Activated CD4-positive, CD25-positive, alpha-beta regulatory T cell treated with anti-CD3 and anti-CD28 coated beads, Interleukin-2, amount 50 U/mL, for 16 hours (primary cell): ENCODE data around the gene TSPO2.

Experiments used
- DNase-seq: peaks from one replicate; pipeline ENCODE4 v3.0.0-alpha.2; 2020; ENCODE audit warnings: low read depth, low spot score

Gene TSPO2

DNA sequence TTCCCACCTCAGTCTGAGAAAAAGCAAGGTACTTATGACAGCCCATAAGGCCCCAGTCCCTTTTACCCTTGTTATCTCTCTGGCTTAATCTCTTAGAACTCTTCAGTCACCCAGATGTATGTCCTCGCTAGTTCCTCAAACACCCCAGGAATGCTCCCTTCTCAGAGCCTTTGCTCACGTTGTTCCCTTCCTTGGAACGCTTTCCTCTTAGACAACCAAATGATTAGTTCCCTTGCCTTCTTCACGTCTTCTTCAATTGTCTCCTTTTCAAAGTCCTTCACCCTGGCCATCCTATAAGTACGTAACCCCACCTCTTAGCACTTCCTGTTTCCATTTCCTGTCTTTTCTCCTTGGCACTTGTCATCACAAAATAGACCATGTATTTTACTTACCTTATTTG lies 9.6 kb downstream of the TSPO2 start:
- no peak for DNase-seq

DNA sequence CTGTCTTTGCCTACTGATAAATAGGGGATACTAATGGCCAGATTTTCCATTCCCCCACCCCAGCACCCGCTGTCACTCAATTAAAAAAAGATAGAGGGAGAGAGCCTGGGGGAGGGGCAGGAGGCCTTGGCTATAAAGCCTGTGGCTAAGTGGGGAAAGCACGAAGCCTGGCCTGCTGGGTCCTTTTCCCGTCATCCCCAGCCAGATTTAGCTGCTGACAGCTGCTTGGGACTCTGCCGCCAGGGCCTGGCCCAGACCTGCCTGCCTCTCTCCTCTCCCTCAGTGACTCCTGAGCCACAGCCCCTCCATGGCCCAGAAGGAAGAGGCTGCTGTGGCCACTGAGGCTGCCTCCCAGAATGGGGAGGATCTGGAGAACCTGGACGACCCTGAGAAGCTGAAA lies 10.8 kb downstream of the TSPO2 start, which contains the start of gene APOBEC2:
Gene APOBEC2 (plus strand): TSS at position 162 of the 400 bp plus-strand sequence. CDS start 146 bp downstream, at position 308.
- DNase-seq = no peak

DNA sequence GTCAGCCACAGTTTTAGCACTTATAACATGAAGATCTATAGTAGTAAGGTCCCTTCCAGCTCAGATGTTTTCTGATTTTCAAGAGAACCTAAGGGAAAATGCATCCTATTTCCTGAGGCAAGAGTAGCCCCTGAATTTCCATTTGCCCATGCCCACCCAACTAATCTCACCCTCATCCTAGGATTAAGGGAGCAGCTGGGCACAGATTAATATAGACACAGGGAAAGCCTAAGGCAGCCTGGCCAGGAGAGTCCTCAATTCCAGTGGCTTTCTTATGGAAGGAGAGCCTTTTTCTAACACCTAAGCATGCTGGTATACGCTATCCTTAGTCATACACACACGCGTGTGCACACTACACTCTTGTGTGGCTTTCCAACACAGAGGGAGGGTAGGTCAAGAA lies 12.2 kb downstream of the TSPO2 start:
- DNase-seq = no peak

DNA sequence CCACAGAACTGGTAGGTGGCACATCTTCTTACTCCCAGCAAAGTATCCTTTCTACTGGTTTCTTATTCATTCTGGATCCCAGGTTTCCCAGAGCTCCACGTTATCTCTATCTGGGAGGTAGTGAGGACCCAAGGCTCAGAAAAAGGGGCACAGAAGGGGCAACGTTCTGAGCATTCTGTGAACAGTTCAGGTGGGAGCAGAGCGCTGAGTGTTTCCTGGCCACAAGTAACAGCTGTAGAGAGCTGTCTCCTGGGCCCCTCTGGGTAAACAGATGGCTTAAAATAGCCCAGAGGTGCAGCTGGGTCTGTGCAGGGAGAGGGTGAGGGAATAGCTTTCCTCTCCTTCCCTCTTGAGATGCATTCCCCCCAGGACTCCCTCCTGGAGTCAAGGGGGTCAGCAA lies 12.9 kb downstream of the TSPO2 start:
- DNase-seq = no peak

DNA sequence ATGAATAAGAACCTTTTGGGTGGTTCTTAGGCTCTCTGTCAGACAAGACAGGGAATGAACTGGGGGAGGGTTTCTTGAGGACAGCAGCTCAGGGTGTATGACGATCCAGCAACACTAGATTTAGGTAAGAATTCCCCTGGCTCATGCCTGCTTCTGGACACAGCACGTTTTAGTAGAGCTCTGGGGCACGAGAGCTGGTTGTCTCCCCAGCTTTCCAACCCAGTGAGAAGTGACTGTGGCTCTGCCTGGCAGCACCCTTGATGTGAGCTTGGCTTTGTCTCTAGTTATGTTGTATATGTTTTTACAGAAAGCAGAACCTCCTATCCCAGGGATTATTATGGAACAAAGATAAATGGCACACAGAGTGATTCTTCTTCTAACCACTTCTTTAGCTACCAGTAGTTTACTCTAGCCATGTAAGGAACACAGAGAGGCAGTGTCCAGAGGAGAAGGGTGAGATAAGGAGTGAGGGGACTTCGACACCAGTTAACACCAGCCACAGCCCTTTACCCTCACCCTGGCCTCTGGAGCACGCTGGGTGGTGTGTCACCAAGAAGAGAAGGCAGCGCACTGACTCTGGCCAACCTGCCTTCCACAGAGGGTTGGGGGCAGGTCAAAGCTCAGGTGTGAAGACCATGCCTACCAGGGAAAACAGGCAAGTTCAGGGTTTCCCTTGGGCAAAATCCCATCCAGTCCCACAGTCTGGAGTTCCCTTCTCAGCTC lies 14.7 kb downstream of the TSPO2 start:
- no peak for DNase-seq

DNA sequence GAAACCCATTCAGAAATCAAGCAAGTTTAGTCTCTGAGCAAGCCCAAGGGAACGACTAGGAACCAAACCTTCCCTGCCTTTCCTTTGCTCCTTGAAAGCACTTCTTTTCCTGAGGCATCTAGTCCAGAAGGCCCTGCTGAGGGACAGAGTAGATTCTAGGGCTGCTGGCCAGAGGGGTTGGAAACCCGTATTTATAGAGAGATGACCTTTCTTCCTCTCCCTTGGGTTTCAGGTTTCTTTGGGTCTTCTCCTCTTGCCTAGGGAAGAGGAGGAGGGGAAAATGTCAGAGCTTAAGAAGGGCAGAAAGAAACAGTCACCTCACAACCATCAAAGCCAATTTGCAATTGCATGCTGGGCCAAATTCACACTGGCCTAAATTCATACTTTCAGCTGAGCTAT lies 16.5 kb downstream of the TSPO2 start:
- DNase-seq = no peak

GRCh38 chr6:41059556-41059955 lies 17.3 kb downstream of the TSPO2 start:
- no peak for DNase-seq

- DNase-seq = no peak
Observed at GRCh38 chr6:41061196-41061726, 19.0 kb downstream of the TSPO2 start.

GRCh38 chr6:41062056-41062455 lies 19.8 kb downstream of the TSPO2 start:
- DNase-seq = no peak

GRCh38 chr6:41063884-41064285 lies 21.6 kb downstream of the TSPO2 start:
- DNase-seq = no peak

DNA sequence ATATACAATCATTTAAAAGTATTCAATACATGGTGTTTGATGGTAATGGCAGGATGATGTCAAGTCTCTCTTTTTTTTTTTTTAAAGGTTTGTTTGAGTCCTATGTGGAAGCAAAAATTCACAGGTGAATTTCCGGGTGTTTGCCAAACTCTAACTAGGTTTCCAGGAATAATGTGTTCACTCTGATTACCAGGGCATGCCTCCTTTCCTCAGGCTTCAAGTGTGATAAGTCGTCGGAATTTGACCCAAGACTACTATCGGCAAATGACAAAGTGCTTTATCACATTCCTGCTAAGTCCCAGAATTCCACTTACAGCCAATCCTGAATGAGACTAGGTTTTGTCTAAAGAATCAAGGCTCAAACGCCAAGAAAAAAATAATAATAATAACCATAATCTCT lies 22.6 kb downstream of the TSPO2 start:
- DNase-seq = no peak

DNA sequence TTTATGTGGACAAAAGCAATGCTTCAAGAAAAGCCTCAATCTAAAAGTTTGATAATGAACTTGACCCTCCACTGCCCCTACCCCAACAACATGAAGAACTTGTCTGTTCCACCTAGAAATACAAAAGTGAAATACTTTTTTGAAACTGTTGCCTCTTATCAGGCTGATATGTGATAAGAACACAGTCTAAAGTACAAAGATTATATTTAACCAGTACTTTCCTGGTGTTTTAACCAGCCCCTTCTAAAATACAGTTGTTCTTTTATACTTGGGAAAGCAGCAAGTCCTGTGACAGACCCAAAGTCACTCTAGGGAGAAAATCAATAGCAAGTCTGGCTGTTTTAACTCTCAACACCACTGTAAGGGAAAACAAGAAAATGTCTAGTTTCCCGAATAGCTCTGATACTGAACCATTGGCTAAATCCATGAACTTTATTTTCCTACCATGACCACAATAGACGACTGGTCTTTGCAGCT lies 23.3 kb downstream of the TSPO2 start:
- DNase-seq = no peak

- DNase-seq = peak; percentile 39
Observed at GRCh38 chr6:41066867-41067304, 24.6 kb downstream of the TSPO2 start.

- DNase-seq = no peak
Observed at GRCh38 chr6:41071501-41071922, 29.2 kb downstream of the TSPO2 start.

DNA sequence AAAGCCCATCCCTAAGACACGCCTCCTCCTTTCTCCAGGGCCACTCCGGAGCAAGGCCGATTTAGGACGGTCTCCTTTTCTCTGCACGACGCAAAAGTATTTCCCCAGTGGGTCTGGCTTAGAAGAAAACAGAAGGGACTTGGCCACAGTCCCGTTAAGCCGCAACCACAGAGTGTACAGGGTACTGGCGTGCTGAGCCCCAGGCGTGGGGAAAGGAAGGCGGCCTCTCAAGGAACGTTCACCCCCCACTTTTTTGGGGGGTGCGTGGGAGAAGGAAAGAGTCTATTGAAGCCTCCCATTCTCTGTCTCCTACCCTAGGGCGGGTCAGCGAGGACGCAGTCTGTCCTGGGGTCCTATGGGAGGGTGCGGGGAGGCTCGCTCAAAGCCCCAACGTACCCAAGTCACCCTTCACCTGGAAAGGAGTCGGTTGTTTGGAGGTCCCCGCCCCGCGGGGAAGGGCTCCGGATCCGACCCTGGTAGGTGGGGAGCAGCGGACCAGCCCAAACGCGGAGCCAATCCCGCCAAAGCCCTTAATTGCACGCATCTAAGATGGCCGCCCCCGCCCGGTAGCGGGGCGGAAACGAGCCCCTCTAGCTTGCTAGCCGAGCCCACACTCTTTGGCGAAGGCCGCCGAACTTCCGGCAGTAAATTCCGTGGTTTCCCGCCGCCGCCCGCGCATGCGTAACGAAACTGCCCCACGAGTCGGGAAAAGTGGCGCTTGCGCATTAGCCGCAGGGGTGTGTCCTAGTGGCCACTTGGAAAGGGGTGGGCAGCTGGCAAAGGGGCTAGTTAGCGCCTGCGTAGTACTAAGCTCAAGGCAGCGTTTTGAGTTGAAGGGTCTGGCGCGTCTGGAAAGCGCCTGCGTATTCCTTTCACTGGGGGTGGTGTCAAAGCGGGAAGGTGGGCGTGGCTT lies 29.9 kb downstream of the TSPO2 start, which contains the start of gene OARD1:
Gene OARD1 (minus strand): TSS at position 434 of the 913 bp plus-strand sequence. CDS start 722 bp downstream, outside the sequence.
- peak; percentile 99 for DNase-seq

DNA sequence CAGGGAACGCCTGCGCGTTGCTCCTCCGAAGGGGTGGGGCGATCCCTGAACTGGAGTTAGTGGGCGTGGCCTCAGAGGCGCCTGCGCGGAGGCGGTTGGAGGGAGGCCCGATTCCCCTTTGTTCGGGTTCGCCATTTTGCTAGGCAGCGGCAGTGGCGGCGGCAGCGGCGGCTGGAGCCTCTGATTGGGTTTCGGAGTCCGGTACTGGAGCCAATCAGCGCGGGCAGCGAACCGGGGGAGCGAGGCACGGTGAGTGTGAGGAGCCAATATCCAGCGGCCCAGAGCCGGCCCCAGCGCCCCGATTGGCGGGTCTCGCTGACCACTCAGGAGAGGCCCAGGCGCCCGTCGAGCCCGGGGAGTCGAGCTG lies 30.6 kb downstream of the TSPO2 start, which contains the start of gene NFYA:
Gene NFYA (plus strand): TSS at position 139 of the 367 bp plus-strand sequence. CDS start 6,116 bp downstream, outside the sequence.
- DNase-seq = no peak

GRCh38 chr6:41073203-41073967 lies 31.1 kb downstream of the TSPO2 start:
- peak; percentile 63 for DNase-seq

DNA sequence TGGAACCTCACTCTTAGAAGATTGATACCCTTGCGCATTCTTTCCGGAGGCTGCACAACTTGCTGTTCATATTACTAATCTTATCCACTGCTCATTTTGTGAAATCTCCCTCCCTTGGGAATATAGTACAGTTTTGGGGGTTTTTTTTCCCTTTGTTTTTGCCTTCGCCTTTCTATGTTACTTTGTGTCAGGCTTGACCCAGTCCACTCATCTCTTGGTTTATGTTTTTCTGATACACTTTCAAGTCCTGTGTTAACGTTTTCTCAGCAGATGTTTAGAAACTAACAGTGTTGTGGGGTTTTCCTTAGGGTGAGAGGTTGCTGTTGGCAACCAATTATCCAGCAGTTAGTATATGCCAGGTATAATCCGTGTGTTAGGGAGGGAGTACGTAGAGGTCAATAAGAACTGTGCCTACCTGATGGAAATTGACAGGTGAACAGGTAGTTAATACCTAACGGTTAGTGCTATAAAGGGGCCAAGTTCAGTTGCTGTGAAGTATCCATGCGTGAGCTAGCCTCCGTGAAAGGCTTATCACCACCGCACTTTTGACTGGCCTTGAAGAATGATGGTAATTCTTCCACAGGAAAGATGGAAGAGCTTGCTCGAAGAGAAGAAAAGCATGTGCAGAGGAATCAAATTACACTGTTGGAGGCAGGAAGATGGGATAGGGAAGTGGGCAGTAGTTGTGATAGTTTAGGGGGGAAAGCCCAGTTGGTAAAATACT lies 31.9 kb downstream of the TSPO2 start:
- DNase-seq = no peak

DNA sequence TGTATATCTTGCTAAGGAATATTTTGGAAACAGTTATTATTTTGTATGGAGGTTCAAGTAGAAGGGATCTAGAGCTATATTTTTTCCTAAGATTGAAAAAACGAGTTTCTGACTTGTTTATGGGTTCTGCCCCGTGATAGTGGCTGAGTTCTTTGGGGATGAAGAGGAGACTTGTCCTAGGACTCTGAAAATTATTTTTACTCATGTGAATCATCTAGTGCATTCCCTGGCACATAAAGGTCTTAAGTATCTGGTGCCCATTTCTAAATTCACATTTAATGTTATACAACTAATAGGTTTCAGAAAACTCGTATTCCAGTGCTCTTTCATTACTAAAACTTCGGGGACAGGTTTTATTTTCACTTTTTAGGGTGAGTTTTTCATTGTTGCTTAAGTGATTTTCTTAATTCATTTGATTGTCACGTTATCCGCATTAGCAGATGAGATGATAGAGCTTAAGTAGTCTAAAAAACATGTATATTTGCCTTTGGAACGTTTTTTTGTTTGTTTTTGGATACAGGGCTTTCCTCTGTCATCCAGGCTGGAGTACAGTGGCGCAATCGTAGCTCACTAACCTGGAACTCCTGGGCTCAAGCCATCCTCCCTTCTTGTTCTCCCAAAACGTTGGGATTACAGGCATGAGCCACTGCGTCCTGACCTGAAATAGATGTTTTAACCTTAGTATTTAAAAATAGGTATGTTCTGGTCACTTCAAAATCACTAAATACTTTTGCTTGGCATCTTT lies 32.6 kb downstream of the TSPO2 start:
- DNase-seq = no peak
